ENCODE results near the gene CARNS1. TPM values are rescaled to one million over a fixed set of nuclear protein-coding genes. Genes with fewer than 3 reads are reported as not detected.

CARNS1 gene
- total RNA-seq, 1 donor from 2014 or later: 0.23 TPM

DNA sequence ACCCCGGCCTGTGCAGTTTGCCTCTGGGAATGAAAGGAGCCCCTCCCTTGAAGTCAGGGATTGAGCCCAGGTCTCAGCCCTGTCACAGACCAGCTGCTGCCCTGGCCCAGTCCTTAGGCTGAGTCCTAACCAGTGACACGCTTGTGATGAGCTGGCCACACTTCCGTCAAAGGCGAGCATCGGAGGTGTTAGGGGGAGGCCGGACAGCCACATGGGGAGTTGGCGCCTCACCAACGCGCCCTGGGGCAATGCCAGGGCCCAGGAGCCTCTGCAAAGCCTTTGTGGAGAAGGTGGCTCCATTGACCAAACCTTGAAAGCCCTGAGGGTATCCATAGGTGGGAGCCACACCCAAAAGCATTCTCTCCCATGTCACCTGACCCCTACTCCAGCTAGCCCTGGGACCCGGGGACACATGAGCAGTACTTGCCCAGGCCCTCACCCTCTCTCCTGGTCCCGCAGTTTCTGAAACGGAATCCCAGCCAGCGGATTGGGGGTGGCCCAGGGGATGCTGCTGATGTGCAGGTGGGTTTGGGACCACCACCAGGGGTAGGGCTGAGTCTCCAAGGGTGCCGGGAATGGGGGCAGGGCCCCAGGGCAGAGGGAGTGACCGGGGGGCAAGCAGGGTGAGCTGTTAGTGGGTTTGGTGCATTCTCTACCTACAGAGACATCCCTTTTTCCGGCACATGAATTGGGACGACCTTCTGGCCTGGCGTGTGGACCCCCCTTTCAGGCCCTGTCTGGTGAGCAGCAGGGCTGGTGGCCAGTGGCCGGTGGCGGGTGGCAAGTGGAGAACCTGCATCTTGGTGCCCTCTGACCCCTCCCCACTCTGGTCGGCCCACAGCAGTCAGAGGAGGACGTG is 18.3 kb downstream of the CARNS1 start:
- Histone ChIP-seq H3K79me2 (ENCODE audit: insufficient read depth, low read length) (peaks cover 21% of the 10 kb centered on the region), H3K4me3 (ENCODE audit: insufficient read depth, low read depth, low read length) (no peak overlapping the region), H3K4me1 (ENCODE audit: insufficient read depth, low read length) (peaks cover 22% of the 10 kb centered on the region), H3K4me2 (ENCODE audit: low read length) (no peak overlapping the region), H3K9ac (ENCODE audit: low read length) (no peak overlapping the region), H3K9me3 (ENCODE audit: insufficient read depth, low read depth, low read length) (no peaks in the 10 kb centered on the region), H2AFZ (ENCODE audit: low read depth, low read length) (no peak overlapping the region), H3K27me3 (ENCODE audit: insufficient read depth, low read length) (no peaks in the 10 kb centered on the region), H4K20me1 (ENCODE audit: insufficient read depth, low read length) (peaks cover 3% of the 10 kb centered on the region), H3K27ac (ENCODE audit: low read depth, low read length) (no peak overlapping the region), H3K36me3 (ENCODE audit: insufficient read depth, low read length) (peaks cover 8% of the 10 kb centered on the region)
- Mint-ChIP-seq H3K27ac (ENCODE audit: unreplicated experiment) (no peak overlapping the region), H3K36me3 (ENCODE audit: low read depth, unreplicated experiment) (peaks cover 8% of the 10 kb centered on the region), H3K9me3 (ENCODE audit: unreplicated experiment) (no peaks in the 10 kb centered on the region), H3K27me3 (ENCODE audit: low read depth, unreplicated experiment) (no peaks in the 10 kb centered on the region), H3K4me3 (ENCODE audit: unreplicated experiment) (no peak overlapping the region), H3K4me1 (ENCODE audit: low read depth, unreplicated experiment) (peaks cover 3% of the 10 kb centered on the region)
- no peak for FAIRE-seq
- no peak for DNase-seq (ENCODE audit: low read depth)
- no peak for TF ChIP-seq EZH2 (IDR thresholded peaks at IDR 0.05; ENCODE audit: insufficient read depth, low read length)
- TF ChIP-seq, protein P1, sequence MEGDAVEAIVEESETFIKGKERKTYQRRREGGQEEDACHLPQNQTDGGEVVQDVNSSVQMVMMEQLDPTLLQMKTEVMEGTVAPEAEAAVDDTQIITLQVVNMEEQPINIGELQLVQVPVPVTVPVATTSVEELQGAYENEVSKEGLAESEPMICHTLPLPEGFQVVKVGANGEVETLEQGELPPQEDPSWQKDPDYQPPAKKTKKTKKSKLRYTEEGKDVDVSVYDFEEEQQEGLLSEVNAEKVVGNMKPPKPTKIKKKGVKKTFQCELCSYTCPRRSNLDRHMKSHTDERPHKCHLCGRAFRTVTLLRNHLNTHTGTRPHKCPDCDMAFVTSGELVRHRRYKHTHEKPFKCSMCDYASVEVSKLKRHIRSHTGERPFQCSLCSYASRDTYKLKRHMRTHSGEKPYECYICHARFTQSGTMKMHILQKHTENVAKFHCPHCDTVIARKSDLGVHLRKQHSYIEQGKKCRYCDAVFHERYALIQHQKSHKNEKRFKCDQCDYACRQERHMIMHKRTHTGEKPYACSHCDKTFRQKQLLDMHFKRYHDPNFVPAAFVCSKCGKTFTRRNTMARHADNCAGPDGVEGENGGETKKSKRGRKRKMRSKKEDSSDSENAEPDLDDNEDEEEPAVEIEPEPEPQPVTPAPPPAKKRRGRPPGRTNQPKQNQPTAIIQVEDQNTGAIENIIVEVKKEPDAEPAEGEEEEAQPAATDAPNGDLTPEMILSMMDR (IDR thresholded peaks at IDR 0.05; ENCODE audit: insufficient read depth, low read depth, low read length): no peak

- TF ChIP-seq, protein P1 (IDR thresholded peaks at IDR 0.05; ENCODE audit: insufficient read depth, low read depth, low read length): no peak
- TF ChIP-seq EZH2 (IDR thresholded peaks at IDR 0.05; ENCODE audit: insufficient read depth, low read length): no peak
- Histone ChIP-seq H2AFZ (ENCODE audit: low read depth, low read length) (no peak overlapping the region), H3K36me3 (ENCODE audit: insufficient read depth, low read length) (peaks cover 8% of the 10 kb centered on the region), H3K27ac (ENCODE audit: low read depth, low read length) (no peak overlapping the region), H3K9me3 (ENCODE audit: insufficient read depth, low read depth, low read length) (no peaks in the 10 kb centered on the region), H4K20me1 (ENCODE audit: insufficient read depth, low read length) (no peaks in the 10 kb centered on the region), H3K4me3 (ENCODE audit: insufficient read depth, low read depth, low read length) (no peak overlapping the region), H3K27me3 (ENCODE audit: insufficient read depth, low read length) (no peaks in the 10 kb centered on the region), H3K79me2 (ENCODE audit: insufficient read depth, low read length) (peaks cover 14% of the 10 kb centered on the region), H3K9ac (ENCODE audit: low read length) (no peak overlapping the region), H3K4me2 (ENCODE audit: low read length) (no peak overlapping the region), H3K4me1 (ENCODE audit: insufficient read depth, low read length) (peaks cover 17% of the 10 kb centered on the region)
- FAIRE-seq (no peak), DNase-seq (ENCODE audit: low read depth) (no peak)
- H3K9me3 Mint-ChIP-seq (ENCODE audit: unreplicated experiment): no peaks in the 10 kb centered on the region
- H3K4me3 Mint-ChIP-seq (ENCODE audit: unreplicated experiment): no peak overlapping the region
- peaks cover 7% of the 10 kb centered on the region for H3K4me1 Mint-ChIP-seq (ENCODE audit: low read depth, unreplicated experiment)
- peaks cover 8% of the 10 kb centered on the region for H3K36me3 Mint-ChIP-seq (ENCODE audit: low read depth, unreplicated experiment)
- no peaks in the 10 kb centered on the region for H3K27me3 Mint-ChIP-seq (ENCODE audit: low read depth, unreplicated experiment)
- no peak overlapping the region for H3K27ac Mint-ChIP-seq (ENCODE audit: unreplicated experiment)
Observed at GRCh38 chr11:67434395-67434881, 19.0 kb downstream of the CARNS1 start.

All from astrocyte (in vitro differentiated cells and primary cell).